ENCODE measurements around the gene CHD6. TPM values are rescaled to one million over a fixed set of nuclear protein-coding genes. Genes with fewer than 3 reads are reported as not detected.
A peak's percentile ranks its signal among the peaks of the same experiment; 100 is the strongest.

The CHD6 gene
- total and polyA plus RNA-seq, 2 of the 13 experiments (the other 11 are each of a cell fraction or from before 2014, with no cell fraction given), result 14.4 to 52.0 TPM

DNA sequence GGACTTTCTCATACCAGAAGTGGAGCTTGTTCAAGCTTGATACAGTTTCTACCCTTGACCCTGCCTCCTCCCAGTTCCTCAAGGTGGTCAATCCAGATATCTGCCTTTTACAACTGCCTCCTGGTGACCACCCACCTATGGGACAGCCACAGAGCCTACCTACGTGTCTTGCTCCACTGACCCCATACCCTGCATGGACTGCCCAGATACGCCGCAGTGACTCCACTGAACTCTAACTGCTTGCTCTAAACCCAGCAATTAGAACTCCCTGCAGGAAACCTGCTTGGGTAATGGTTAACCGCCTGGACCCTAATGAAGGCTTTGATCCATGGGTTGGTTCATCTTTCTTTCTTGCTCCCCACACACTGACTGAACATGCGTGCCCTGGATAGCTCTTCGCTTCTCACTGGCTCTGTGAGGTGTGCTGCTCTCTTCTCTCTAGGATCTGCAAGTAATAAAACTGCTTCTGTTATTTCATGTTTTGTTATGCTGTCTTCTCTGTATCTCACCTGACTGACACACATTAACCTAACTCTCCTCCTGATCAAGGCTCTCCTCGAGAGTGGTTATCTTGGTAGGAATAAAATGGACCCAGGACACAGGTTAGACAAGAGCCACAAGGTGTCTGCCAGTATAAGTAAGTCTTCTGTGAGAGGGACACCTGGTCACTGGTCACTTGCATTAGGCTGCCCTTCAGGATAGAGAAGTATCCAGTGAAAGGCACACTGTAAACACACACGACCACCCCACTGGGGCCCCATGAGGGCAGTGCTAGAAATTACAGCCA lies 79.2 kb downstream of the CHD6 start (continued):
- TF ChIP-seq IRF2 (CRISPR knock-in tag; IDR thresholded peaks at IDR 0.05) (peak; percentile 84; the same call in 1 of the 2 replicates), SATB2 (CRISPR knock-in tag; IDR thresholded peaks at IDR 0.05) (no peak), BORCS8-MEF2B (CRISPR knock-in tag; IDR thresholded peaks at IDR 0.05) (peak; percentile 77; the same call in 1 of the 2 replicates), NR1H2 (CRISPR knock-in tag; IDR thresholded peaks at IDR 0.05; ENCODE audit: borderline replicate concordance, low read depth) (no peak), PCBP1 (IDR thresholded peaks at IDR 0.05; ENCODE audit: borderline replicate concordance, low read depth, low read length) (no peak), ZKSCAN1 (IDR thresholded peaks at IDR 0.05; ENCODE audit: low read length) (no peak), CBX2 (IDR thresholded peaks at IDR 0.05; ENCODE audit: low read depth, low read length) (no peak), CBX2 (CRISPR knock-in tag; IDR thresholded peaks at IDR 0.05; ENCODE audit: low read depth) (no peak), SAP130 (CRISPR knock-in tag; IDR thresholded peaks at IDR 0.05; ENCODE audit: low read depth) (peak; percentile 94), ARNTL (CRISPR knock-in tag; IDR thresholded peaks at IDR 0.05) (0 out of 2 replicates have a peak, but pooled peaks have one; percentile 24), ATF7-NPFF (CRISPR knock-in tag; IDR thresholded peaks at IDR 0.05; ENCODE audit: low read depth) (no peak; the same call in 1 of the 2 replicates), ZSCAN20 (CRISPR knock-in tag; IDR thresholded peaks at IDR 0.05; ENCODE audit: borderline replicate concordance) (0 out of 2 replicates have a peak, but pooled peaks have one; percentile 47), ZNF329 (CRISPR knock-in tag; IDR thresholded peaks at IDR 0.05; ENCODE audit: low read depth) (0 out of 2 replicates have a peak, but pooled peaks have one; percentile 62), ZNF558 (CRISPR knock-in tag; IDR thresholded peaks at IDR 0.05; ENCODE audit: borderline replicate concordance) (no peak), ZSCAN29 (CRISPR knock-in tag; conservative IDR thresholded peaks at IDR 0.05) (peak; percentile 77; the same call in 1 of the 2 replicates), MTF1 (CRISPR knock-in tag; IDR thresholded peaks at IDR 0.05) (no peak), ZNF460 (CRISPR knock-in tag; IDR thresholded peaks at IDR 0.05; ENCODE audit: borderline replicate concordance) (no peak), ZNF383 (CRISPR knock-in tag; IDR thresholded peaks at IDR 0.05; ENCODE audit: borderline replicate concordance) (no peak), NFATC3 (CRISPR knock-in tag; IDR thresholded peaks at IDR 0.05) (no peak), SALL1 (CRISPR knock-in tag; IDR thresholded peaks at IDR 0.05) (peak; percentile 94), ZNF484 (CRISPR knock-in tag; IDR thresholded peaks at IDR 0.05; ENCODE audit: borderline replicate concordance, low read depth) (no peak), FOXO1 (CRISPR knock-in tag; IDR thresholded peaks at IDR 0.05) (no peak), HNF4A (CRISPR knock-in tag; IDR thresholded peaks at IDR 0.05) (peak; percentile 83), ZNF709 (CRISPR knock-in tag; IDR thresholded peaks at IDR 0.05) (no peak)
- TF ChIP-seq, protein P1, sequence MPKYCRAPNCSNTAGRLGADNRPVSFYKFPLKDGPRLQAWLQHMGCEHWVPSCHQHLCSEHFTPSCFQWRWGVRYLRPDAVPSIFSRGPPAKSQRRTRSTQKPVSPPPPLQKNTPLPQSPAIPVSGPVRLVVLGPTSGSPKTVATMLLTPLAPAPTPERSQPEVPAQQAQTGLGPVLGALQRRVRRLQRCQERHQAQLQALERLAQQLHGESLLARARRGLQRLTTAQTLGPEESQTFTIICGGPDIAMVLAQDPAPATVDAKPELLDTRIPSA (CRISPR knock-in tag; IDR thresholded peaks at IDR 0.05; ENCODE audit: borderline replicate concordance), result no peak
- TF ChIP-seq, protein P2, sequence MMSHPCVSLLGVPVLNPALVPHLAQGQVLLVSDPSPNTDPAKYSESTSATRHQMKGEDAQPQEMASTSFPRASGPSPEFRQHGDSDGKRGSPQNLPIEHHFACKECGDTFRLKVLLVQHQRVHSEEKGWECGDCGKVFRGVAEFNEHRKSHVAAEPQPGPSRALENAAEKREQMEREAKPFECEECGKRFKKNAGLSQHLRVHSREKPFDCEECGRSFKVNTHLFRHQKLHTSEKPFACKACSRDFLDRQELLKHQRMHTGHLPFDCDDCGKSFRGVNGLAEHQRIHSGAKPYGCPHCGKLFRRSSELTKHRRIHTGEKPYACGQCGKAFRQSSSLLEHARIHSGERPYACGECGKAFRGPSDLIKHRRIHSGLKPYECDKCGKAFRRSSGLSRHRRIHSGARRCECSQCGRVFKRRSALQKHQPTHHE (CRISPR knock-in tag; IDR thresholded peaks at IDR 0.05; ENCODE audit: borderline replicate concordance), result no peak
- TF ChIP-seq, protein P3, sequence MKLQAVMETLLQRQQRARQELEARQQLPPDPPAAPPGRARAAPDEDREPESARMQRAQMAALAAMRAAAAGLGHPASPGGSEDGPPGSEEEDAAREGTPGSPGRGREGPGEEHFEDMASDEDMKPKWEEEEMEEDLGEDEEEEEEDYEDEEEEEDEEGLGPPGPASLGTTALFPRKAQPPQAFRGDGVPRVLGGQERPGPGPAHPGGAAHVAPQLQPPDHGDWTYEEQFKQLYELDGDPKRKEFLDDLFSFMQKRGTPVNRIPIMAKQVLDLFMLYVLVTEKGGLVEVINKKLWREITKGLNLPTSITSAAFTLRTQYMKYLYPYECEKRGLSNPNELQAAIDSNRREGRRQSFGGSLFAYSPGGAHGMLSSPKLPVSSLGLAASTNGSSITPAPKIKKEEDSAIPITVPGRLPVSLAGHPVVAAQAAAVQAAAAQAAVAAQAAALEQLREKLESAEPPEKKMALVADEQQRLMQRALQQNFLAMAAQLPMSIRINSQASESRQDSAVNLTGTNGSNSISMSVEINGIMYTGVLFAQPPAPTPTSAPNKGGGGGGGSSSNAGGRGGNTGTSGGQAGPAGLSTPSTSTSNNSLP (IDR thresholded peaks at IDR 0.05; ENCODE audit: low read depth, low read length), result peak; percentile 54; the same call in 1 of the 2 replicates

Measured in HepG2 (cell line).